ENCODE data around the gene RALBP1.

The RALBP1 gene

DNA sequence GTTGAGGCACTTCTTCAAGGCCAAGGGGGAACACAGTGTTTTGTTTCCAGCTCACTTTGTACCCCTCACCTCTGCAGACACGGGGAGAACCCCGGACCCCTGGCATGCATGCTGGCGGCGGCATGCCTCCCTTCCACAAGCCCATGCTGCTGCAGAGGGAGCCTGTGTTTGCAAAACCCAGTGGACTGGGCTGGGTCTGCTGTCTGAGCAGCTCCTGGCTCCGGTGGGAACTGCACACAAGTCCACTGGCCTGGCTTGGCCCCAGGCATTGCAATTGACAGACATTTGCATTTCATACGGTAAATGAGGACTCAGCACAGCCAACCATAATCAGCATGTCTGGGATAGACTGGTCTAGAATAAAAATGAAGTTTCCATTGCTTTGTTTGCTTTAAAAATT, 62.4 kb downstream of the RALBP1 start:
- Histone ChIP-seq H3K9ac (ENCODE audit: low read depth, low read length, poor library complexity, severe bottlenecking) (no peak overlapping the region), H3K27me3 (ENCODE audit: insufficient read depth, low read length, poor library complexity, severe bottlenecking) (no peaks in the 10 kb centered on the region), H3K79me2 (ENCODE audit: insufficient read depth, low read length) (no peaks in the 10 kb centered on the region), H3K9me3 (ENCODE audit: insufficient read depth, low read depth, low read length) (no peaks in the 10 kb centered on the region), H3F3A (ENCODE audit: low read depth) (no peaks in the 10 kb centered on the region), H3K4me1 (ENCODE audit: insufficient read depth, low read length, poor library complexity, severe bottlenecking) (no peaks in the 10 kb centered on the region), H3K36me3 (ENCODE audit: insufficient read depth, low read length) (peaks cover 55% of the 10 kb centered on the region; the same call in 1 of the 2 replicates), H3K4me3 (ENCODE audit: low read length, poor library complexity, severe bottlenecking) (no peak overlapping the region), H2AFZ (ENCODE audit: low read length) (no peak overlapping the region), H4K20me1 (ENCODE audit: insufficient read depth, low read length, poor library complexity, severe bottlenecking) (no peaks in the 10 kb centered on the region), H3K4me2 (ENCODE audit: low read depth, low read length, poor library complexity, severe bottlenecking) (no peak overlapping the region), H3K9me2 (replicated peaks; ENCODE audit: low read depth, low read length) (no peaks in the 10 kb centered on the region)
- TF ChIP-seq EZH2phosphoT487 (IDR thresholded peaks at IDR 0.05; ENCODE audit: borderline replicate concordance) = no peak
- TF ChIP-seq, protein P1, sequence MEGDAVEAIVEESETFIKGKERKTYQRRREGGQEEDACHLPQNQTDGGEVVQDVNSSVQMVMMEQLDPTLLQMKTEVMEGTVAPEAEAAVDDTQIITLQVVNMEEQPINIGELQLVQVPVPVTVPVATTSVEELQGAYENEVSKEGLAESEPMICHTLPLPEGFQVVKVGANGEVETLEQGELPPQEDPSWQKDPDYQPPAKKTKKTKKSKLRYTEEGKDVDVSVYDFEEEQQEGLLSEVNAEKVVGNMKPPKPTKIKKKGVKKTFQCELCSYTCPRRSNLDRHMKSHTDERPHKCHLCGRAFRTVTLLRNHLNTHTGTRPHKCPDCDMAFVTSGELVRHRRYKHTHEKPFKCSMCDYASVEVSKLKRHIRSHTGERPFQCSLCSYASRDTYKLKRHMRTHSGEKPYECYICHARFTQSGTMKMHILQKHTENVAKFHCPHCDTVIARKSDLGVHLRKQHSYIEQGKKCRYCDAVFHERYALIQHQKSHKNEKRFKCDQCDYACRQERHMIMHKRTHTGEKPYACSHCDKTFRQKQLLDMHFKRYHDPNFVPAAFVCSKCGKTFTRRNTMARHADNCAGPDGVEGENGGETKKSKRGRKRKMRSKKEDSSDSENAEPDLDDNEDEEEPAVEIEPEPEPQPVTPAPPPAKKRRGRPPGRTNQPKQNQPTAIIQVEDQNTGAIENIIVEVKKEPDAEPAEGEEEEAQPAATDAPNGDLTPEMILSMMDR (conservative IDR thresholded peaks at IDR 0.05; ENCODE audit: low read length) = no peak

GRCh38 chr18:9539283-9539682, 64.0 kb downstream of the RALBP1 start:
- no peaks in the 10 kb centered on the region for H3K9me2 ChIP-seq (replicated peaks; ENCODE audit: low read depth, low read length)
- H3K79me2 ChIP-seq (ENCODE audit: insufficient read depth, low read length) = no peaks in the 10 kb centered on the region
- H3K27me3 ChIP-seq (ENCODE audit: insufficient read depth, low read length, poor library complexity, severe bottlenecking) = no peaks in the 10 kb centered on the region
- H3K4me2 ChIP-seq (ENCODE audit: low read depth, low read length, poor library complexity, severe bottlenecking) = no peak overlapping the region
- no peaks in the 10 kb centered on the region for H3K9me3 ChIP-seq (ENCODE audit: insufficient read depth, low read depth, low read length)
- H3F3A ChIP-seq (ENCODE audit: low read depth) = no peaks in the 10 kb centered on the region
- no peak overlapping the region for H3K4me3 ChIP-seq (ENCODE audit: low read length, poor library complexity, severe bottlenecking)
- H2AFZ ChIP-seq (ENCODE audit: low read length) = no peak overlapping the region
- no peak overlapping the region for H3K9ac ChIP-seq (ENCODE audit: low read depth, low read length, poor library complexity, severe bottlenecking)
- no peaks in the 10 kb centered on the region for H4K20me1 ChIP-seq (ENCODE audit: insufficient read depth, low read length, poor library complexity, severe bottlenecking)
- no peak for TF ChIP-seq EZH2phosphoT487 (IDR thresholded peaks at IDR 0.05; ENCODE audit: borderline replicate concordance)
- TF ChIP-seq, protein P1 (conservative IDR thresholded peaks at IDR 0.05; ENCODE audit: low read length) = no peak
- H3K36me3 ChIP-seq (ENCODE audit: insufficient read depth, low read length) = peaks cover 39% of the 10 kb centered on the region; the same call in 1 of the 2 replicates
- no peaks in the 10 kb centered on the region for H3K4me1 ChIP-seq (ENCODE audit: insufficient read depth, low read length, poor library complexity, severe bottlenecking)

- H4K20me1 ChIP-seq (ENCODE audit: insufficient read depth, low read length, poor library complexity, severe bottlenecking) = no peaks in the 10 kb centered on the region
- H3K4me2 ChIP-seq (ENCODE audit: low read depth, low read length, poor library complexity, severe bottlenecking) = no peak overlapping the region
- H3K9me3 ChIP-seq (ENCODE audit: insufficient read depth, low read depth, low read length) = no peaks in the 10 kb centered on the region
- H3K36me3 ChIP-seq (ENCODE audit: insufficient read depth, low read length) = peaks cover 33% of the 10 kb centered on the region; the same call in 1 of the 2 replicates
- H3K9me2 ChIP-seq (replicated peaks; ENCODE audit: low read depth, low read length) = no peaks in the 10 kb centered on the region
- no peaks in the 10 kb centered on the region for H3K79me2 ChIP-seq (ENCODE audit: insufficient read depth, low read length)
- no peak overlapping the region for H2AFZ ChIP-seq (ENCODE audit: low read length)
- H3K27me3 ChIP-seq (ENCODE audit: insufficient read depth, low read length, poor library complexity, severe bottlenecking) = no peaks in the 10 kb centered on the region
- no peaks in the 10 kb centered on the region for H3F3A ChIP-seq (ENCODE audit: low read depth)
- no peak overlapping the region for H3K9ac ChIP-seq (ENCODE audit: low read depth, low read length, poor library complexity, severe bottlenecking)
- no peaks in the 10 kb centered on the region for H3K4me1 ChIP-seq (ENCODE audit: insufficient read depth, low read length, poor library complexity, severe bottlenecking)
- no peak overlapping the region for H3K4me3 ChIP-seq (ENCODE audit: low read length, poor library complexity, severe bottlenecking)
- no peak for TF ChIP-seq EZH2phosphoT487 (IDR thresholded peaks at IDR 0.05; ENCODE audit: borderline replicate concordance)
- TF ChIP-seq, protein P1 (conservative IDR thresholded peaks at IDR 0.05; ENCODE audit: low read length) = no peak
Observed at GRCh38 chr18:9539938-9540337, 64.6 kb downstream of the RALBP1 start.

All from Loucy (cell line).